NT2/D1 (cell line): ENCODE results near the gene EML6.

ENCODE experiments used
- SUZ12 ChIP-seq: IDR thresholded peaks from 2 replicates; pipeline ENCODE4 v1.6.1; 2011; ENCODE audit not compliant: insufficient read length, insufficient read depth; ENCODE audit errors: extremely low read depth
- YY1 ChIP-seq: IDR thresholded peaks from 2 replicates; pipeline ENCODE4 v1.6.1; 2011; ENCODE audit not compliant: insufficient read length, insufficient read depth
- ZNF274 ChIP-seq: IDR thresholded peaks from 2 replicates; pipeline ENCODE4 v1.6.1; 2011; ENCODE audit warnings: mild to moderate bottlenecking, low read depth, low read length

GRCh38 chr2:54791831-54792230, 68.4 kb downstream of the EML6 start:
- TF ChIP-seq SUZ12 (no peak), YY1 (no peak), ZNF274 (no peak)
